Neuronal stem cell (in vitro differentiated cells): ENCODE data around the gene ADAMTSL1.

Source experiments
- DNase-seq: peaks from one replicate; pipeline ENCODE4 v3.0.0-alpha.2; 2013; ENCODE audit warnings: low spot score
- H2AFZ ChIP-seq: one replicate; pipeline ENCODE4 v1.6.1; 2013; ENCODE audit warnings: mild to moderate bottlenecking, low read length, inconsistent platforms
- H2AK5ac ChIP-seq: 2 replicates; pipeline ENCODE4 v1.6.1; 2013; ENCODE audit warnings: low read depth, mild to moderate bottlenecking, inconsistent platforms, low read length, moderate library complexity, mixed read lengths
- H2BK120ac ChIP-seq: 2 replicates; pipeline ENCODE4 v1.6.1; 2013; ENCODE audit warnings: low read depth, mild to moderate bottlenecking, inconsistent platforms, low read length, moderate library complexity, mixed read lengths
- H2BK12ac ChIP-seq: one replicate; pipeline ENCODE4 v1.6.1; 2013; ENCODE audit warnings: low read length, inconsistent platforms
- H2BK15ac ChIP-seq: 2 replicates; pipeline ENCODE4 v1.6.1; 2013; ENCODE audit warnings: mild to moderate bottlenecking, low read length, inconsistent platforms, mixed read lengths
- H2BK5ac ChIP-seq: one replicate; pipeline ENCODE4 v1.6.1; 2013; ENCODE audit warnings: inconsistent platforms, mild to moderate bottlenecking, low read length, moderate library complexity
- H3K14ac ChIP-seq: one replicate; pipeline ENCODE4 v1.6.1; 2013; ENCODE audit warnings: low read length, inconsistent platforms
- H3K18ac ChIP-seq: 2 replicates; pipeline ENCODE4 v1.6.1; 2013; ENCODE audit warnings: low read length, inconsistent platforms
- H3K23ac ChIP-seq: 2 replicates; pipeline ENCODE4 v1.6.1; 2013; ENCODE audit warnings: low read depth, mild to moderate bottlenecking, mixed read lengths, low read length, inconsistent platforms; ENCODE audit not compliant: poor library complexity
- H3K27ac ChIP-seq: replicated peaks from 3 replicates; pipeline ENCODE4 v1.5.1; 2013; ENCODE audit warnings: low read length, inconsistent platforms
- H3K27me3 ChIP-seq, 3 experiments: 2 replicates each; pipeline ENCODE4 v1.6.1; 2013; ENCODE audit warnings: low read length in 3 of 3, mild to moderate bottlenecking in 2 of 3, inconsistent platforms in 1 of 3, low read depth in 1 of 3, mixed read lengths in 1 of 3, moderate library complexity in 1 of 3; ENCODE audit not compliant: control insufficient read depth in 3 of 3, insufficient read depth in 3 of 3
- H3K36me3 ChIP-seq, 2 donors: replicated peaks in 1 of 2; 2 replicates each; pipeline ENCODE4 v1.6.1; 2013; ENCODE audit warnings: low read length in 2 of 2; ENCODE audit not compliant: control insufficient read depth in 2 of 2, insufficient read depth in 2 of 2
- H3K4ac ChIP-seq: 2 replicates; pipeline ENCODE4 v1.6.1; 2013; ENCODE audit warnings: inconsistent platforms, mild to moderate bottlenecking, low read length, moderate library complexity
- H3K4me1 ChIP-seq, 2 donors: 1 replicate in 1 of 2; 2 replicates in 1 of 2; pipeline ENCODE4 v1.6.1; 2013; ENCODE audit warnings: low read length in 2 of 2, low read depth in 1 of 2; ENCODE audit not compliant: control insufficient read depth in 2 of 2, insufficient read depth in 1 of 2
- H3K4me2 ChIP-seq: one replicate; pipeline ENCODE4 v1.6.1; 2013; ENCODE audit warnings: mild to moderate bottlenecking, low read length, inconsistent platforms; ENCODE audit not compliant: insufficient read depth, poor library complexity, severe bottlenecking
- H3K4me3 ChIP-seq, 2 donors: 2 replicates each; pipeline ENCODE4 v1.5.1; 2013; ENCODE audit warnings: low read length in 2 of 2, mild to moderate bottlenecking in 2 of 2, inconsistent platforms in 1 of 2, moderate library complexity in 1 of 2
- H3K79me1 ChIP-seq: one replicate; pipeline ENCODE4 v1.6.1; 2013; ENCODE audit warnings: low read depth, mild to moderate bottlenecking, inconsistent platforms, low read length, moderate library complexity
- H3K9ac ChIP-seq: one replicate; pipeline ENCODE4 v1.6.1; 2013; ENCODE audit warnings: mild to moderate bottlenecking, low read depth, low read length, inconsistent platforms; ENCODE audit not compliant: poor library complexity
- H3K9me3 ChIP-seq, 2 donors: replicated peaks in 1 of 2; 2 replicates each; pipeline versions ENCODE3 to v1.6.1; 2013; ENCODE audit warnings: low read length in 2 of 2, mild to moderate bottlenecking in 2 of 2, inconsistent platforms in 1 of 2, low read depth in 1 of 2, mixed read lengths in 1 of 2, moderate library complexity in 1 of 2; ENCODE audit not compliant: control insufficient read depth in 2 of 2, insufficient read depth in 1 of 2
- H4K8ac ChIP-seq: one replicate; pipeline ENCODE4 v1.6.1; 2013; ENCODE audit warnings: low read depth, mild to moderate bottlenecking, inconsistent platforms, low read length, moderate library complexity
- H4K91ac ChIP-seq: one replicate; pipeline ENCODE4 v1.6.1; 2013; ENCODE audit warnings: low read length, low read depth, mild to moderate bottlenecking, inconsistent platforms; ENCODE audit not compliant: poor library complexity
- WGBS, 2 donors: extraction: QIAGEN DNeasy Blood & Tissue Kit; methylation state at CpG; one replicate each; pipeline ENCODE4 v1.1.7; 2013; ENCODE audit warnings: missing lambda C conversion rate in 2 of 2, mixed read lengths in 1 of 2; ENCODE audit not compliant: insufficient read length in 2 of 2, insufficient replicate concordance in 1 of 2; ENCODE audit errors: extremely low coverage in 2 of 2; 5-methylcytosine and 5-hydroxymethylcytosine counted together

ADAMTSL1 gene

GRCh38 chr9:18795947-18796671 lies 322.2 kb downstream of the ADAMTSL1 start:
- Histone ChIP-seq H2BK5ac (no peak overlapping the region), H3K4me1 (peaks cover 2 to 42% of the 10 kb centered on the region in 2 donors), H2AK5ac (no peak overlapping the region), H3K27me3 (no peaks in the 10 kb centered on the region), H3K18ac (no peak overlapping the region), H2BK12ac (no peak overlapping the region), H2BK15ac (no peak overlapping the region), H3K23ac (no peak overlapping the region), H2AFZ (no peak overlapping the region), H3K9me3 (no peaks in the 10 kb centered on the region), H3K4ac (no peak overlapping the region), H2BK120ac (no peak overlapping the region), H4K8ac (no peak overlapping the region), H3K79me1 (no peaks in the 10 kb centered on the region), H3K36me3 (no peaks in the 10 kb centered on the region), H3K14ac (no peak overlapping the region), H3K9ac (no peak overlapping the region), H4K91ac (no peak overlapping the region), H3K27ac (no peak overlapping the region), H3K4me2 (no peak overlapping the region), H3K4me3 (no peak overlapping the region)
- WGBS, 2 donors = no CpG with 5 or more reads among the region's 5 CpGs
- no peak for DNase-seq

- Histone ChIP-seq H3K9me3 (no peaks in the 10 kb centered on the region), H2BK12ac (no peak overlapping the region), H3K18ac (no peak overlapping the region), H3K4me1 (peaks cover 2 to 42% of the 10 kb centered on the region in 2 donors), H3K4ac (no peak overlapping the region), H3K27ac (no peak overlapping the region), H4K91ac (no peak overlapping the region), H2BK120ac (no peak overlapping the region), H3K23ac (no peak overlapping the region), H2BK5ac (no peak overlapping the region), H3K36me3 (no peaks in the 10 kb centered on the region), H2BK15ac (no peak overlapping the region), H4K8ac (no peak overlapping the region), H3K4me2 (no peak overlapping the region), H3K14ac (no peak overlapping the region), H2AK5ac (no peak overlapping the region), H3K4me3 (no peak overlapping the region), H2AFZ (no peak overlapping the region), H3K9ac (no peak overlapping the region), H3K27me3 (no peaks in the 10 kb centered on the region), H3K79me1 (no peaks in the 10 kb centered on the region)
- DNase-seq = no peak
- WGBS, 2 donors = no CpG with 5 or more reads among the region's 3 CpGs
Measured at GRCh38 chr9:18796696-18797270, 322.8 kb downstream of the ADAMTSL1 start.

DNA sequence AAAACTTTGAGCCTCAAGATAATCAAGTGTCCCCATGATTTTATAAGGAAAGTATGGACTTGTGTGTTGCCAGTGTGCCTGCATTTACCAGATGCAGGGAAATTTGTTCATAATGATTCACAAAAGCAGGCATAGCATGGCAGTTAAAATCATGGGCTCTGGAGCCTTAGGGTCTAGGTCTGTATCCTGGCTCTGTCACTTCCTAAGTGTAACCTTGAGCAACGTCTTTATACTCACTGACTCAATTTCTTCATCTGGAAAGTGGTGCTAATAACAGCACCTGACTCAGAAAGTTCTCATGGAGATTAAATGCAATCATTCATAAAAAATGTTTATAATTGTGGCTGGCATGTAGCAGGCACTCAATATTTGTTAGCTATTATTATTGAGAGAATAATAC lies 324.2 kb downstream of the ADAMTSL1 start:
- Histone ChIP-seq H4K91ac (no peak overlapping the region), H3K4ac (no peak overlapping the region), H2AK5ac (no peak overlapping the region), H3K27ac (no peak overlapping the region), H3K9ac (no peak overlapping the region), H3K36me3 (no peaks in the 10 kb centered on the region), H4K8ac (no peak overlapping the region), H3K79me1 (no peaks in the 10 kb centered on the region), H2AFZ (no peak overlapping the region), H2BK5ac (no peak overlapping the region), H2BK120ac (no peak overlapping the region), H3K4me3 (no peak overlapping the region), H2BK12ac (no peak overlapping the region), H3K23ac (no peak overlapping the region), H3K27me3 (no peaks in the 10 kb centered on the region), H3K4me2 (no peak overlapping the region), H3K9me3 (no peaks in the 10 kb centered on the region), H3K14ac (no peak overlapping the region), H3K18ac (no peak overlapping the region), H2BK15ac (no peak overlapping the region), H3K4me1 (peaks cover 2 to 42% of the 10 kb centered on the region in 2 donors)
- DNase-seq = no peak
- no CpG with 5 or more reads among the region's 1 CpG for WGBS, 2 donors

- H3K14ac ChIP-seq = no peak overlapping the region
- H2BK15ac ChIP-seq = no peak overlapping the region
- no peak overlapping the region for H4K91ac ChIP-seq
- no peak overlapping the region for H4K8ac ChIP-seq
- H3K4me3 ChIP-seq = no peak overlapping the region
- no peak overlapping the region for H3K23ac ChIP-seq
- peak overlapping the region; percentile 53 for H2AFZ ChIP-seq
- H2BK120ac ChIP-seq = no peak overlapping the region
- H3K4me1 ChIP-seq = peaks cover 2 to 39% of the 10 kb centered on the region in 2 donors
- H3K18ac ChIP-seq = no peak overlapping the region
- no peak overlapping the region for H2BK5ac ChIP-seq
- no peaks in the 10 kb centered on the region for H3K27me3 ChIP-seq
- WGBS, 2 donors = no CpG with 5 or more reads among the region's 5 CpGs
- DNase-seq = no peak
- no peak overlapping the region for H2AK5ac ChIP-seq
- no peak overlapping the region for H2BK12ac ChIP-seq
- H3K4me2 ChIP-seq = no peak overlapping the region
- H3K9me3 ChIP-seq = no peaks in the 10 kb centered on the region
- no peaks in the 10 kb centered on the region for H3K36me3 ChIP-seq
- H3K79me1 ChIP-seq = no peaks in the 10 kb centered on the region
- no peak overlapping the region for H3K27ac ChIP-seq
- no peak overlapping the region for H3K4ac ChIP-seq
- no peak overlapping the region for H3K9ac ChIP-seq
Measured at GRCh38 chr9:18798508-18799290, 324.7 kb downstream of the ADAMTSL1 start.
